ENCODE measurements around the gene CYBC1. TPM values are rescaled to one million over a fixed set of nuclear protein-coding genes. Genes with fewer than 3 reads are reported as not detected.

Gene CYBC1
- polyA plus RNA-seq, 2 of the 4 experiments (the other 2 are of a cell fraction), result 81.8 to 86.5 TPM

- peaks cover 14% of the 10 kb centered on the region for H3K9me3 ChIP-seq
- FAIRE-seq (no peak), DNase-seq (ENCODE audit: low read depth in 1 of 2, low spot score in 1 of 2) (peak in 1 of 2 experiments; percentile 60), ATAC-seq (peak in 1 of 2 experiments; percentile 60; a peak in 3 of 6 replicates)
- H3K27ac ChIP-seq, result no peak overlapping the region
- 86% methylated on average over 25 of the region's 25 CpGs for WGBS (ENCODE audit: missing lambda C conversion rate)
- TF ChIP-seq HES2 (IDR thresholded peaks at IDR 0.05), result no peak
- no peak for TF ChIP-seq GATA3 (IDR thresholded peaks at IDR 0.05; ENCODE audit: borderline replicate concordance)
- no peak for TF ChIP-seq ZNF302 (CRISPR knock-in tag; IDR thresholded peaks at IDR 0.05)
- 0 out of 5 replicates have a peak, but pooled peaks of 1 of the 2 experiments have one; percentile 12 for TF ChIP-seq RAD21 (conservative IDR thresholded peaks at IDR 0.05 in 1 of 2, IDR thresholded peaks at IDR 0.05 in 1 of 2)
- TF ChIP-seq RFX5 (IDR thresholded peaks at IDR 0.05), result no peak
- no peak for TF ChIP-seq SREBF2 (IDR thresholded peaks at IDR 0.05)
- no peak for TF ChIP-seq POLR2A (IDR thresholded peaks at IDR 0.05; ENCODE audit: low read length)
- no peak for TF ChIP-seq SMC3 (IDR thresholded peaks at IDR 0.05)
- TF ChIP-seq CTCF (IDR thresholded peaks at IDR 0.05), result peak; percentile 44; the same call in 2 of the 3 replicates
- TF ChIP-seq NFE2L2 (conservative IDR thresholded peaks at IDR 0.05; ENCODE audit: low read length), result no peak
- POLR2A ChIA-PET, result no interaction called here
- peaks cover 3% of the 10 kb centered on the region; the same call in 2 of the 3 replicates for H3K4me1 ChIP-seq
- CTCF ChIA-PET, result interaction anchor here (1.4 to 3.9 kb wide), 3 partner anchors 11 to 72 kb away, joined by 5 to 21 read pairs (median 5); no protein-coding TSS in a partner anchor
- no peak overlapping the region for H3K4me3 ChIP-seq
- no peak overlapping the region for H3K4me2 ChIP-seq
Observed at GRCh38 chr17:82424001-82424862, 26.3 kb downstream of the CYBC1 start.

- POLR2A ChIA-PET, result no interaction called here
- peak overlapping the region; percentile 99 for H3K4me2 ChIP-seq
Observed at GRCh38 chr17:82419540-82419939, 31.0 kb downstream of the CYBC1 start.

More at GRCh38 chr17:82419540-82419939, 31.0 kb downstream of the CYBC1 start:
- no peak for ATAC-seq
- TF ChIP-seq REST (IDR thresholded peaks at IDR 0.05) (no peak), HOXB5 (CRISPR knock-in tag; IDR thresholded peaks at IDR 0.05) (no peak), HOXA7 (CRISPR knock-in tag; IDR thresholded peaks at IDR 0.05) (no peak; the same call in 1 of the 2 replicates), JUN (IDR thresholded peaks at IDR 0.05) (no peak), GATA3 (IDR thresholded peaks at IDR 0.05; ENCODE audit: borderline replicate concordance) (no peak), ATOH8 (CRISPR knock-in tag; IDR thresholded peaks at IDR 0.05; ENCODE audit: low read depth) (no peak), HEYL (CRISPR knock-in tag; IDR thresholded peaks at IDR 0.05) (no peak), TP53 (CRISPR knock-in tag; IDR thresholded peaks at IDR 0.05) (no peak)
- WGBS (ENCODE audit: missing lambda C conversion rate), result 91% methylated on average over 2 of the region's 2 CpGs
- Histone ChIP-seq H3K9me3 (peaks cover 14% of the 10 kb centered on the region), H3K4me1 (peaks cover 11% of the 10 kb centered on the region; the same call in 2 of the 3 replicates), H3K4me3 (no peak overlapping the region), H3K27ac (no peak overlapping the region)
- no peak for DNase-seq (ENCODE audit: low read depth in 1 of 2, low spot score in 1 of 2)
- no peak for FAIRE-seq
- CTCF ChIA-PET, result interaction anchor here (0.7 to 3.4 kb wide), 8 partner anchors 11 to 214 kb away, joined by 3 to 15 read pairs (median 4); no protein-coding TSS in a partner anchor
